H1 (cell line): ENCODE data around the gene PTCD3. TPM values are rescaled to one million over a fixed set of nuclear protein-coding genes. Genes with fewer than 3 reads are reported as not detected.

Experiments
- polyA plus RNA-seq, 7 experiments: library from polyadenylated mRNA; depleted of rRNA in 3 of 7; stranded (reverse) in 5 of 7; unstranded in 2 of 7; fragments of >200 nt in 5 of 7; fragments of 200-250 nt in 2 of 7; gene quantifications; 1 replicate in 5 of 7; 2 replicates in 1 of 7; 4 replicates in 1 of 7; pipeline versions ENCODE4 v1.2.1 to v1.2.3, GENCODE V29; 2011 to 2013; ENCODE audit warnings: missing spikeins in 2 of 7, mixed read lengths in 2 of 7
- total RNA-seq: library from RNA; stranded (reverse); fragmentation: NEBNext Ultra II Directional; extraction: Animal tissue kit (Norgen Biotek cat#: 25700); gene quantifications from 2 replicates; pipeline ENCODE4 v1.2.1, GENCODE V29; 2021
- TF ChIP-seq, protein P1 (sequence below): fragments of 300-600 bp; sonication (generic); IDR thresholded peaks from 2 replicates; pipeline ENCODE4 v1.7.1; 2012; ENCODE audit warnings: low read length, moderate library complexity, mild to moderate bottlenecking, inconsistent platforms; ENCODE audit not compliant: insufficient replicate concordance

The PTCD3 gene
- total and polyA plus RNA-seq, 2 of the 8 experiments (the other 6 are each of a cell fraction or from before 2014, with no cell fraction given): 64.3 to 192 TPM

DNA sequence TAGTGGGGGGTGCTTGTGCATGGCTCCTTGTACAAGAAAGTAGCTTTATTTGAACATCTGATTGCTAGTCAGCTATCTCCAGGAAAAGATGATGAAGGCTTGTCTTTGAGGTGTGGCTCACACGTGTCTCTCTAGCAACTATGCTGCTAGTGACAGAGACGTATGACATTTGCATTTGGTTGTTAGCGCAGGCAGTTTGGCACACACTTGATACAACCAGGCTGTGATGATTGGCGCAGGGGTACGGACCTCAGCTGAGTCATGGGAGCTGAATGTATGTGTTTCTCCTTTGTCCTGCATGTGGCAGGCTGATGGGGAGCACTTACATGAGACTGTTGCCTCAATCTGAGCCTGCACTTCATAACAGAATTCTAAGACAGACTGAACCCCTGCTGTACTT, 29.6 kb downstream of the PTCD3 start (continued):
- TF ChIP-seq, protein P1, sequence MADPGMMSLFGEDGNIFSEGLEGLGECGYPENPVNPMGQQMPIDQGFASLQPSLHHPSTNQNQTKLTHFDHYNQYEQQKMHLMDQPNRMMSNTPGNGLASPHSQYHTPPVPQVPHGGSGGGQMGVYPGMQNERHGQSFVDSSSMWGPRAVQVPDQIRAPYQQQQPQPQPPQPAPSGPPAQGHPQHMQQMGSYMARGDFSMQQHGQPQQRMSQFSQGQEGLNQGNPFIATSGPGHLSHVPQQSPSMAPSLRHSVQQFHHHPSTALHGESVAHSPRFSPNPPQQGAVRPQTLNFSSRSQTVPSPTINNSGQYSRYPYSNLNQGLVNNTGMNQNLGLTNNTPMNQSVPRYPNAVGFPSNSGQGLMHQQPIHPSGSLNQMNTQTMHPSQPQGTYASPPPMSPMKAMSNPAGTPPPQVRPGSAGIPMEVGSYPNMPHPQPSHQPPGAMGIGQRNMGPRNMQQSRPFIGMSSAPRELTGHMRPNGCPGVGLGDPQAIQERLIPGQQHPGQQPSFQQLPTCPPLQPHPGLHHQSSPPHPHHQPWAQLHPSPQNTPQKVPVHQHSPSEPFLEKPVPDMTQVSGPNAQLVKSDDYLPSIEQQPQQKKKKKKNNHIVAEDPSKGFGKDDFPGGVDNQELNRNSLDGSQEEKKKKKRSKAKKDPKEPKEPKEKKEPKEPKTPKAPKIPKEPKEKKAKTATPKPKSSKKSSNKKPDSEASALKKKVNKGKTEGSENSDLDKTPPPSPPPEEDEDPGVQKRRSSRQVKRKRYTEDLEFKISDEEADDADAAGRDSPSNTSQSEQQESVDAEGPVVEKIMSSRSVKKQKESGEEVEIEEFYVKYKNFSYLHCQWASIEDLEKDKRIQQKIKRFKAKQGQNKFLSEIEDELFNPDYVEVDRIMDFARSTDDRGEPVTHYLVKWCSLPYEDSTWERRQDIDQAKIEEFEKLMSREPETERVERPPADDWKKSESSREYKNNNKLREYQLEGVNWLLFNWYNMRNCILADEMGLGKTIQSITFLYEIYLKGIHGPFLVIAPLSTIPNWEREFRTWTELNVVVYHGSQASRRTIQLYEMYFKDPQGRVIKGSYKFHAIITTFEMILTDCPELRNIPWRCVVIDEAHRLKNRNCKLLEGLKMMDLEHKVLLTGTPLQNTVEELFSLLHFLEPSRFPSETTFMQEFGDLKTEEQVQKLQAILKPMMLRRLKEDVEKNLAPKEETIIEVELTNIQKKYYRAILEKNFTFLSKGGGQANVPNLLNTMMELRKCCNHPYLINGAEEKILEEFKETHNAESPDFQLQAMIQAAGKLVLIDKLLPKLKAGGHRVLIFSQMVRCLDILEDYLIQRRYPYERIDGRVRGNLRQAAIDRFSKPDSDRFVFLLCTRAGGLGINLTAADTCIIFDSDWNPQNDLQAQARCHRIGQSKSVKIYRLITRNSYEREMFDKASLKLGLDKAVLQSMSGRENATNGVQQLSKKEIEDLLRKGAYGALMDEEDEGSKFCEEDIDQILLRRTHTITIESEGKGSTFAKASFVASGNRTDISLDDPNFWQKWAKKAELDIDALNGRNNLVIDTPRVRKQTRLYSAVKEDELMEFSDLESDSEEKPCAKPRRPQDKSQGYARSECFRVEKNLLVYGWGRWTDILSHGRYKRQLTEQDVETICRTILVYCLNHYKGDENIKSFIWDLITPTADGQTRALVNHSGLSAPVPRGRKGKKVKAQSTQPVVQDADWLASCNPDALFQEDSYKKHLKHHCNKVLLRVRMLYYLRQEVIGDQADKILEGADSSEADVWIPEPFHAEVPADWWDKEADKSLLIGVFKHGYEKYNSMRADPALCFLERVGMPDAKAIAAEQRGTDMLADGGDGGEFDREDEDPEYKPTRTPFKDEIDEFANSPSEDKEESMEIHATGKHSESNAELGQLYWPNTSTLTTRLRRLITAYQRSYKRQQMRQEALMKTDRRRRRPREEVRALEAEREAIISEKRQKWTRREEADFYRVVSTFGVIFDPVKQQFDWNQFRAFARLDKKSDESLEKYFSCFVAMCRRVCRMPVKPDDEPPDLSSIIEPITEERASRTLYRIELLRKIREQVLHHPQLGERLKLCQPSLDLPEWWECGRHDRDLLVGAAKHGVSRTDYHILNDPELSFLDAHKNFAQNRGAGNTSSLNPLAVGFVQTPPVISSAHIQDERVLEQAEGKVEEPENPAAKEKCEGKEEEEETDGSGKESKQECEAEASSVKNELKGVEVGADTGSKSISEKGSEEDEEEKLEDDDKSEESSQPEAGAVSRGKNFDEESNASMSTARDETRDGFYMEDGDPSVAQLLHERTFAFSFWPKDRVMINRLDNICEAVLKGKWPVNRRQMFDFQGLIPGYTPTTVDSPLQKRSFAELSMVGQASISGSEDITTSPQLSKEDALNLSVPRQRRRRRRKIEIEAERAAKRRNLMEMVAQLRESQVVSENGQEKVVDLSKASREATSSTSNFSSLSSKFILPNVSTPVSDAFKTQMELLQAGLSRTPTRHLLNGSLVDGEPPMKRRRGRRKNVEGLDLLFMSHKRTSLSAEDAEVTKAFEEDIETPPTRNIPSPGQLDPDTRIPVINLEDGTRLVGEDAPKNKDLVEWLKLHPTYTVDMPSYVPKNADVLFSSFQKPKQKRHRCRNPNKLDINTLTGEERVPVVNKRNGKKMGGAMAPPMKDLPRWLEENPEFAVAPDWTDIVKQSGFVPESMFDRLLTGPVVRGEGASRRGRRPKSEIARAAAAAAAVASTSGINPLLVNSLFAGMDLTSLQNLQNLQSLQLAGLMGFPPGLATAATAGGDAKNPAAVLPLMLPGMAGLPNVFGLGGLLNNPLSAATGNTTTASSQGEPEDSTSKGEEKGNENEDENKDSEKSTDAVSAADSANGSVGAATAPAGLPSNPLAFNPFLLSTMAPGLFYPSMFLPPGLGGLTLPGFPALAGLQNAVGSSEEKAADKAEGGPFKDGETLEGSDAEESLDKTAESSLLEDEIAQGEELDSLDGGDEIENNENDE: no peak
